Stimulated activated memory B cell treated with anti-CD40 and anti-IgM and Interleukin-4, amounts not matched to agents 10 μg/mL and 1 μg/mL and 100 μg/mL, for 72 hours (primary cell): ENCODE data around the gene TRIM38.

Experiments
- ATAC-seq: fragments of 150-1000 bp; cut with Tn5 transposase; 2 replicates; pipeline ENCODE4 v1.10.0; 2021
- H3K27ac Mint-ChIP-seq: one replicate; pipeline ENCODE4 v1.8.0; 2022; ENCODE audit warnings: mild to moderate bottlenecking, mixed read lengths
- H3K27me3 Mint-ChIP-seq: one replicate; pipeline ENCODE4 v1.8.0; 2022; ENCODE audit warnings: mixed read lengths
- H3K36me3 Mint-ChIP-seq: one replicate; pipeline ENCODE4 v1.8.0; 2022; ENCODE audit warnings: mixed read lengths
- H3K4me1 Mint-ChIP-seq: one replicate; pipeline ENCODE4 v1.8.0; 2022; ENCODE audit warnings: mixed read lengths
- H3K4me3 Mint-ChIP-seq: one replicate; pipeline ENCODE4 v1.8.0; 2022; ENCODE audit warnings: mild to moderate bottlenecking, moderate library complexity, mixed read lengths
- H3K9me3 Mint-ChIP-seq: one replicate; pipeline ENCODE4 v1.8.0; 2022; ENCODE audit warnings: mixed read lengths

The TRIM38 gene

GRCh38 chr6:25952535-25952934 lies 10.1 kb upstream of the TRIM38 start:
- no peak overlapping the region for H3K4me3 Mint-ChIP-seq
- ATAC-seq = no peak
- peaks cover 5% of the 10 kb centered on the region for H3K4me1 Mint-ChIP-seq
- H3K9me3 Mint-ChIP-seq = peaks cover 3% of the 10 kb centered on the region
- no peaks in the 10 kb centered on the region for H3K36me3 Mint-ChIP-seq
- no peaks in the 10 kb centered on the region for H3K27me3 Mint-ChIP-seq
- H3K27ac Mint-ChIP-seq = no peak overlapping the region

GRCh38 chr6:25953733-25954132 lies 8.9 kb upstream of the TRIM38 start:
- Mint-ChIP-seq H3K27ac (no peak overlapping the region), H3K4me1 (peaks cover 13% of the 10 kb centered on the region), H3K4me3 (no peak overlapping the region), H3K9me3 (peaks cover 3% of the 10 kb centered on the region), H3K27me3 (no peaks in the 10 kb centered on the region), H3K36me3 (no peaks in the 10 kb centered on the region)
- ATAC-seq = no peak

GRCh38 chr6:25954756-25955155 lies 7.8 kb upstream of the TRIM38 start:
- H3K4me1 Mint-ChIP-seq = peaks cover 23% of the 10 kb centered on the region
- H3K4me3 Mint-ChIP-seq = no peak overlapping the region
- H3K36me3 Mint-ChIP-seq = no peaks in the 10 kb centered on the region
- H3K27ac Mint-ChIP-seq = no peak overlapping the region
- ATAC-seq = no peak
- H3K27me3 Mint-ChIP-seq = no peaks in the 10 kb centered on the region
- peaks cover 9% of the 10 kb centered on the region for H3K9me3 Mint-ChIP-seq

- Mint-ChIP-seq H3K4me1 (peaks cover 38% of the 10 kb centered on the region), H3K36me3 (no peaks in the 10 kb centered on the region), H3K9me3 (peaks cover 6% of the 10 kb centered on the region), H3K4me3 (no peak overlapping the region), H3K27ac (no peak overlapping the region), H3K27me3 (no peaks in the 10 kb centered on the region)
- ATAC-seq = no peak
Measured at GRCh38 chr6:25956226-25956625, 6.4 kb upstream of the TRIM38 start.

- no peaks in the 10 kb centered on the region for H3K27me3 Mint-ChIP-seq
- peaks cover 6% of the 10 kb centered on the region for H3K9me3 Mint-ChIP-seq
- H3K4me1 Mint-ChIP-seq = peaks cover 55% of the 10 kb centered on the region
- H3K36me3 Mint-ChIP-seq = peaks cover 3% of the 10 kb centered on the region
- H3K4me3 Mint-ChIP-seq = no peak overlapping the region
- peak overlapping the region; percentile 97 for H3K27ac Mint-ChIP-seq
- ATAC-seq = no peak
Measured at GRCh38 chr6:25958700-25959162, 3.9 kb upstream of the TRIM38 start.

GRCh38 chr6:25959890-25960536 lies 2.6 kb upstream of the TRIM38 start:
- ATAC-seq = no peak
- H3K36me3 Mint-ChIP-seq = peaks cover 16% of the 10 kb centered on the region
- peaks cover 67% of the 10 kb centered on the region for H3K4me1 Mint-ChIP-seq
- H3K4me3 Mint-ChIP-seq = no peak overlapping the region
- no peaks in the 10 kb centered on the region for H3K27me3 Mint-ChIP-seq
- H3K27ac Mint-ChIP-seq = peak overlapping the region; percentile 97
- H3K9me3 Mint-ChIP-seq = peaks cover 6% of the 10 kb centered on the region

- H3K27ac Mint-ChIP-seq = peak overlapping the region; percentile 97
- no peak for ATAC-seq
- no peak overlapping the region for H3K4me3 Mint-ChIP-seq
- peaks cover 75% of the 10 kb centered on the region for H3K4me1 Mint-ChIP-seq
- H3K27me3 Mint-ChIP-seq = no peaks in the 10 kb centered on the region
- peaks cover 6% of the 10 kb centered on the region for H3K9me3 Mint-ChIP-seq
- H3K36me3 Mint-ChIP-seq = peaks cover 16% of the 10 kb centered on the region
Measured at GRCh38 chr6:25960734-25961133, 1.9 kb upstream of the TRIM38 start.

- H3K36me3 Mint-ChIP-seq = peaks cover 22% of the 10 kb centered on the region
- H3K27ac Mint-ChIP-seq = peak overlapping the region; percentile 97
- peaks cover 6% of the 10 kb centered on the region for H3K9me3 Mint-ChIP-seq
- no peak for ATAC-seq
- peak overlapping the region; percentile 98 for H3K4me3 Mint-ChIP-seq
- H3K4me1 Mint-ChIP-seq = peaks cover 79% of the 10 kb centered on the region
- no peaks in the 10 kb centered on the region for H3K27me3 Mint-ChIP-seq
Measured at GRCh38 chr6:25961619-25962148, 918 bp upstream of the TRIM38 start.

GRCh38 chr6:25963426-25964123 lies 973 bp downstream of the TRIM38 start:
- Mint-ChIP-seq H3K4me1 (peaks cover 92% of the 10 kb centered on the region), H3K4me3 (peak overlapping the region; percentile 98), H3K36me3 (peaks cover 41% of the 10 kb centered on the region), H3K9me3 (peaks cover 6% of the 10 kb centered on the region), H3K27me3 (no peaks in the 10 kb centered on the region), H3K27ac (peak overlapping the region; percentile 97)
- ATAC-seq = no peak

GRCh38 chr6:25965058-25965457 lies 2.5 kb downstream of the TRIM38 start:
- H3K27ac Mint-ChIP-seq = peak overlapping the region; percentile 97
- no peak for ATAC-seq
- H3K36me3 Mint-ChIP-seq = peaks cover 53% of the 10 kb centered on the region

GRCh38 chr6:25966711-25967110 lies 4.1 kb downstream of the TRIM38 start:
- Mint-ChIP-seq H3K4me1 (peaks cover 89% of the 10 kb centered on the region), H3K4me3 (peak overlapping the region; percentile 80), H3K9me3 (no peaks in the 10 kb centered on the region), H3K36me3 (peaks cover 69% of the 10 kb centered on the region), H3K27me3 (no peaks in the 10 kb centered on the region), H3K27ac (peak overlapping the region; percentile 75)
- ATAC-seq = no peak

More at GRCh38 chr6:25965058-25965457, 2.5 kb downstream of the TRIM38 start:
- H3K9me3 Mint-ChIP-seq = no peaks in the 10 kb centered on the region
- no peaks in the 10 kb centered on the region for H3K27me3 Mint-ChIP-seq
- H3K4me3 Mint-ChIP-seq = peak overlapping the region; percentile 74
- peaks cover 89% of the 10 kb centered on the region for H3K4me1 Mint-ChIP-seq

- Mint-ChIP-seq H3K4me1 (peaks cover 82% of the 10 kb centered on the region), H3K4me3 (peak overlapping the region; percentile 20), H3K9me3 (no peaks in the 10 kb centered on the region), H3K27me3 (no peaks in the 10 kb centered on the region), H3K36me3 (peaks cover 81% of the 10 kb centered on the region), H3K27ac (no peak overlapping the region)
- no peak for ATAC-seq
Measured at GRCh38 chr6:25968769-25969168, 6.2 kb downstream of the TRIM38 start.

- Mint-ChIP-seq H3K9me3 (no peaks in the 10 kb centered on the region), H3K36me3 (peaks cover 80% of the 10 kb centered on the region), H3K4me1 (peaks cover 67% of the 10 kb centered on the region), H3K4me3 (no peak overlapping the region), H3K27me3 (no peaks in the 10 kb centered on the region), H3K27ac (peak overlapping the region; percentile 12)
- ATAC-seq = no peak
Measured at GRCh38 chr6:25971187-25971821, 8.7 kb downstream of the TRIM38 start.

GRCh38 chr6:25972128-25972527 lies 9.5 kb downstream of the TRIM38 start:
- Mint-ChIP-seq H3K27ac (peak overlapping the region; percentile 12), H3K9me3 (no peaks in the 10 kb centered on the region), H3K27me3 (no peaks in the 10 kb centered on the region), H3K4me3 (no peak overlapping the region), H3K36me3 (peaks cover 80% of the 10 kb centered on the region), H3K4me1 (peaks cover 67% of the 10 kb centered on the region)
- no peak for ATAC-seq

- Mint-ChIP-seq H3K27me3 (no peaks in the 10 kb centered on the region), H3K9me3 (no peaks in the 10 kb centered on the region), H3K36me3 (peaks cover 80% of the 10 kb centered on the region), H3K4me3 (no peak overlapping the region), H3K27ac (no peak overlapping the region), H3K4me1 (peaks cover 67% of the 10 kb centered on the region)
- no peak for ATAC-seq
Measured at GRCh38 chr6:25972902-25973301, 10.3 kb downstream of the TRIM38 start.
